Stomach (tissue), 4 donors: Measurements from ENCODE around the gene CEBPB.

Experiments used
- EP300 ChIP-seq: sonication (generic); formaldehyde crosslinking; IDR thresholded peaks from one replicate; pipeline ENCODE4 v1.6.1; 2017; ENCODE audit warnings: antibody characterized with exemption
- TF ChIP-seq, protein P1 (sequence below), 7 experiments: fragments of 450-650 bp in 4 of 7; fragments of 200-600 bp in 3 of 7; sonication (generic) in 3 of 7; IDR thresholded peaks; one replicate each; pipeline ENCODE4 v1.5.1; 2016 to 2019; ENCODE audit warnings: antibody characterized with exemption in 7 of 7, control low read depth in 2 of 7, mild to moderate bottlenecking in 1 of 7

DNA sequence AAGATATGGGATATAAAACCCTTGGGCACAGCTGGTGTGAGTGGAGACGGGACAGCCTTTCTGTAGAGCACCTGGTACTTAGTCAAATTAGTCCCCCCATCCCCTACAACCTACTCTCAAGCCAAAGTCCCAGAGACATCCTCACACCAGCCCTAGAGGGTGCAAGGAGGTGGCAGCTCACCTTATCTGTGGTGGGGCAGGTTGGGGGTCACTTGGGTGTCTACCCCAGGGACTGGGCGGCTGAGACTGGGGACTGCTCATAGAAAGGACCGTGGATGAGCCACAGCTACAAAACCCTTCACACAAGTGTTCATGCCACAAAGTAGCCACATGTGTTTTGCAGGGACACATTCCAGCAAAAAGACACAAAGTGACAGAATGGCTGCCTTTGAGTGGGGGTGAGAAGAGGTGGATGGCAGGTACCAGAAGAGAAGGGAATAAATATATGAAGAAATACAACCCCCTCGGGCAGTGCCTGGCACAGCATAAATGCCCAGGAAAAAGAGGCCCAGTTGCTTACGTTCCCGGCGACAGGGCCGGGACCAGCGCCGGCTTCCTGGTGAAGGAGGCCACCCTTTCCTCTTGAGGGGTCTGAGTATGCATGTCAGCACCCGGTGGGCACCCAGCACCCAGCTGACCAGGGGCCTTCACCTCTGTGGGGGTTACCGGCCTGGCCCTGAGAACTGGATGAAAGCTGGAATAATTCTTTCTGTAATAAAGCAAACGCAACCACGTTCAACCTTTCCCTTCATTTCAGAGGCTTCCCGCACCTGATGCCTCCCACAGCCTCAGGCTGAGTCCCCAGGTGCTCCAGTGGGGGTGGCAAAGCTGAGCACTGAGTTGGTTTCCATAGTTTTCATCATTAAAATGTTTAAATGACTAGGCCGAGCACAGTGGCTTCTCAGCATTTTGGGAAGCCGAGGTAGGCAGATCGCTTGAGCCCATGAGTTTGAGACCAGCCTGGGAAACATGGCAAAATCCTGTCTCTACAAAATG is 14.4 kb upstream of the CEBPB start:
- TF ChIP-seq, protein P1, sequence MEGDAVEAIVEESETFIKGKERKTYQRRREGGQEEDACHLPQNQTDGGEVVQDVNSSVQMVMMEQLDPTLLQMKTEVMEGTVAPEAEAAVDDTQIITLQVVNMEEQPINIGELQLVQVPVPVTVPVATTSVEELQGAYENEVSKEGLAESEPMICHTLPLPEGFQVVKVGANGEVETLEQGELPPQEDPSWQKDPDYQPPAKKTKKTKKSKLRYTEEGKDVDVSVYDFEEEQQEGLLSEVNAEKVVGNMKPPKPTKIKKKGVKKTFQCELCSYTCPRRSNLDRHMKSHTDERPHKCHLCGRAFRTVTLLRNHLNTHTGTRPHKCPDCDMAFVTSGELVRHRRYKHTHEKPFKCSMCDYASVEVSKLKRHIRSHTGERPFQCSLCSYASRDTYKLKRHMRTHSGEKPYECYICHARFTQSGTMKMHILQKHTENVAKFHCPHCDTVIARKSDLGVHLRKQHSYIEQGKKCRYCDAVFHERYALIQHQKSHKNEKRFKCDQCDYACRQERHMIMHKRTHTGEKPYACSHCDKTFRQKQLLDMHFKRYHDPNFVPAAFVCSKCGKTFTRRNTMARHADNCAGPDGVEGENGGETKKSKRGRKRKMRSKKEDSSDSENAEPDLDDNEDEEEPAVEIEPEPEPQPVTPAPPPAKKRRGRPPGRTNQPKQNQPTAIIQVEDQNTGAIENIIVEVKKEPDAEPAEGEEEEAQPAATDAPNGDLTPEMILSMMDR (IDR thresholded peaks at IDR 0.05), result no peak
- TF ChIP-seq EP300, result no peak
